GM12891 (cell line): Measurements from ENCODE around the gene DNM3.
"Not testable (repeated sequence)": the region's sequence is repeated elsewhere in the genome, so short reads cannot be mapped to it uniquely, and the experiment has no call there.

Source experiments
- DNase-seq: peaks from one replicate; pipeline ENCODE4 v3.0.0; 2011; ENCODE audit warnings: low spot score; ENCODE audit not compliant: insufficient read length
- FAIRE-seq: peaks from 2 replicates; lab custom pipeline; 2011; peaks lifted over from hg19 to GRCh38; lab: Jason Lieb, UNC
- PAX5 ChIP-seq: IDR thresholded peaks from 2 replicates; pipeline ENCODE4 v1.6.1; 2011; ENCODE audit warnings: low read length, moderate library complexity, mild to moderate bottlenecking; ENCODE audit not compliant: insufficient read depth, severe bottlenecking
- POLR2A ChIP-seq: IDR thresholded peaks from 2 replicates; pipeline ENCODE4 v1.6.1; 2011; ENCODE audit warnings: low read depth, low read length, control low read depth
- POLR2AphosphoS5 ChIP-seq: IDR thresholded peaks from 2 replicates; pipeline ENCODE4 v1.6.1; 2011; ENCODE audit warnings: low read depth, low read length, control low read depth
- POU2F2 ChIP-seq: IDR thresholded peaks from 2 replicates; pipeline ENCODE4 v1.6.1; 2011; ENCODE audit warnings: low read depth, mild to moderate bottlenecking, control low read depth, low read length, moderate library complexity
- SPI1 ChIP-seq: IDR thresholded peaks from 2 replicates; pipeline ENCODE4 v1.6.1; 2011; ENCODE audit warnings: low read depth, low read length, control low read depth
- TAF1 ChIP-seq: IDR thresholded peaks from 2 replicates; pipeline ENCODE4 v1.6.1; 2011; ENCODE audit warnings: low read depth, low read length, control low read depth

The DNM3 gene

DNA sequence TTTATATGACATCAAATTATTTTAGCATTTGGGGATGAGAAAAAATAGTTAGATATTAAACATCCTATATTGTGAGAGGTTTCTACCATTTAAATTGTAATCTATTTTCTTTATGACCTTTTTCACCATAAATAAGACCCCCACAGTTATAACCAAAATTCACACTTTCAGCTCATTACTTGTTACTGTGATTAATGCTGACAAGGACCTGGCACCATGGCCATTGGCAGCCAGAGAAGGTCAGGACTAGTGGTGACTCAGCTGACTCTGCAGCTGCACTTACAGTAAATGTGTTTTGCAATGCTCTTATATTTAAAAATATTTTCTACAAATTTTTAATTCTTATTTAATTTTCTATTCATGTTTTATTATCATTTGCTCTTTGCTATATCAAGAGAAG lies 445.9 kb downstream of the DNM3 start:
- no peak for TF ChIP-seq PAX5
- FAIRE-seq (no peak), DNase-seq (no peak)

- FAIRE-seq (no peak), DNase-seq (no peak)
- no peak for TF ChIP-seq POLR2AphosphoS5
- TF ChIP-seq SPI1, result no peak
- no peak for TF ChIP-seq TAF1
- TF ChIP-seq PAX5, result no peak
- no peak for TF ChIP-seq POLR2A
- no peak for TF ChIP-seq POU2F2
These were observed 447.3 kb downstream of the DNM3 start for GRCh38 chr1:172288581-172288980.

DNA sequence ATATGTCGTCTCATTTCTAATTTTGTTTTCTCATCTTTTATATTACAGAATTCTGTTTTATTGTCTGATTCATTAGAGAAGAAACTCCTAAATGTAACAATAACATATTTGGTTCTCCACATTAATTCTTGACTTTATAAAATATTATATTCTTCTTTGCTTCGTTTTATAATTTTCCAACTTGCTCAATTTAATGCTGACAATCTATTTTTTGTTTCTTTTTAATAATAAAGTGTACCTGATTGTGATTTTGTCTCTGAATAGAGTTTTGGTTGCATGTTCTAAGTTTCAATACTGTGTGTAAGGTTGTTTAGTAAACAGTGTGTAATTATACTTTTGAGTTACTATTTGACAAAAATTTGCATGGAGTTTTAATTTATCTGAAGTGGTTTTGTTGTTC lies 448.1 kb downstream of the DNM3 start:
- FAIRE-seq, result no peak
- no peak for DNase-seq
- TF ChIP-seq POLR2AphosphoS5, result no peak
- TF ChIP-seq PAX5, result no peak
- TF ChIP-seq POLR2A, result no peak

DNA sequence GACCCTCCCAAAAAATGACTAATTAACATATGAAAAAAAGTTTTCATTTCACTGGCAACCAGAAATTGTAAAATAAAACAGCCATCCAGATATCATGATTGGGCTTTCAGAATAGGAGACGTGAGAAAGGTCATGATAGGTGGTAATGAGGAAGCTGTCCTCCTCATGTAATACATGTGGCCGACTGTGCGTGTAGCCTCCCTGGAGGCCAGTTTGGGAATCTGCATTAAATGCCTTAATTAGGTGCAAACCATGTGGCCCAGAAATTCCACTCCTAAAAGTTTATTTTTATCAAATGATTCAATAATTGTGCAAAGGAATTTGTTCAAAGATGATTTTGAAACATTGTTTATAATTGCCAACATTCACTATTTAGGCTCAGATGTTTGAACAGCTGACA lies 451.5 kb downstream of the DNM3 start:
- no peak for TF ChIP-seq TAF1
- TF ChIP-seq POLR2AphosphoS5, result no peak
- FAIRE-seq, result no peak
- DNase-seq, result no peak

DNA sequence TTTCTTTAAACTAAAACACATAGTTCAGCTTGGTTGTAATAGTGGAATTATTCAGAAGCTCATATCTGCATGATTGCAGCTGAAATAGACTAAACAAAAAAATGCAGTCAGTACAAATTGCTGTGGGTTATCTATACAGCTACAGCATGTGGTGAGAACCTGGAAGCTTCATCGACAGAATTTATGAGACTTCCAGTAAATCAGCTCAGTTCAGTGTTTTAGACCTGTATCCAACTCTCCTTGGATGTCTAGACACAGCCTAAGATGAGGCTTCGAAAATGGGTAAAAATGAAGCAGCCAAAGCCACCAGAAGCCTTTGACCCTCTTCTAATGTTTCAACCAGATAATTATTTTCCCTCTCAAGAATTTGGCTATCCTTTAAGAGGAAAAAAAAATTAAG lies 452.1 kb downstream of the DNM3 start:
- TF ChIP-seq POLR2A (no peak), POLR2AphosphoS5 (no peak), TAF1 (no peak), POU2F2 (no peak), SPI1 (no peak), PAX5 (no peak)
- DNase-seq, result no peak
- no peak for FAIRE-seq

GRCh38 chr1:172298141-172298540 lies 456.8 kb downstream of the DNM3 start:
- FAIRE-seq (no peak), DNase-seq (no peak)
- TF ChIP-seq TAF1, result no peak
- TF ChIP-seq POU2F2, result no peak
- no peak for TF ChIP-seq POLR2AphosphoS5
- TF ChIP-seq PAX5, result no peak
- TF ChIP-seq POLR2A, result no peak
- no peak for TF ChIP-seq SPI1

- DNase-seq (no peak), FAIRE-seq (no peak)
- no peak for TF ChIP-seq POLR2A
- TF ChIP-seq PAX5, result no peak
- TF ChIP-seq POLR2AphosphoS5, result no peak
- no peak for TF ChIP-seq POU2F2
- TF ChIP-seq SPI1, result no peak
- no peak for TF ChIP-seq TAF1
These were observed 457.6 kb downstream of the DNM3 start for GRCh38 chr1:172298911-172299310.

GRCh38 chr1:172299515-172299914 lies 458.2 kb downstream of the DNM3 start:
- DNase-seq (no peak), FAIRE-seq (no peak)
- no peak for TF ChIP-seq POU2F2
- no peak for TF ChIP-seq TAF1
- TF ChIP-seq SPI1, result no peak
- no peak for TF ChIP-seq PAX5

GRCh38 chr1:172307508-172307907 lies 466.2 kb downstream of the DNM3 start:
- DNase-seq, FAIRE-seq: not testable (repeated sequence)

DNA sequence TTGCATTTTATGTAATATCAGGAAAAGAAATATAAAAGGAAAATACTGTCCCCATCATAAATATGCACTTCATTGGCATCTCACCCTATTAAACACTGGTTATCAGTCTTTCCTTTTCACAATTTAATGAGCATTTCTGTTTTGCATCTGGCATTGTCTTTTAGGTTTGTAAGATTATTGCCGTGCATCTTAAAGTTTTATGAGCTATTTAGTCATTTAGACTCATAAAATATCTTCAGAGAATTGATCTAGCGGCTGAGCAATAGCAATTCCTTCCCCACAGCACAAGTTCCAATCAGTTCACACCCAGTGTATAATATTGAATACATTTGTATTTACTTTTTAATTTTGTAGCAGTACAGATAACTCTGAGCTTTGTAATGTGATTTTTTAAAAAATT lies 466.8 kb downstream of the DNM3 start:
- DNase-seq (no peak), FAIRE-seq (no peak)
- no peak for TF ChIP-seq SPI1
- TF ChIP-seq POU2F2, result no peak
- TF ChIP-seq POLR2AphosphoS5, result no peak
- no peak for TF ChIP-seq POLR2A
- TF ChIP-seq TAF1, result no peak
- TF ChIP-seq PAX5, result no peak

DNA sequence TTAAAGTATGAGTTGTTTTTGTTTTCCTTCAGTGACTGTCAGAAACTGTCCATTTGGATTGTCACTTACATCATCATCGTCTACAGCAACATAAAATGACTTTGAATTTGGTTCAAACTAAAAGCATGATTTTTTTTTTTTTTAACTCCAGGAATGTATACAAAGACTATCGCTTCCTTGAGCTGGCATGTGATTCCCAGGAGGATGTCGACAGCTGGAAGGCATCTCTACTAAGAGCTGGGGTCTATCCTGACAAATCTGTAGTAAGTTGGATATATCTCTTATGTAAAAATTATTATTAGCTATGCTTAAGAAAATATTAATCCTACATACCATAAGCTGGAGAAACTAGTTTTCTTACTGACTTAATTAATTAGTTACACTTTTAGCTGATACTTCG lies 467.3 kb downstream of the DNM3 start:
- DNase-seq (no peak), FAIRE-seq (no peak)
- no peak for TF ChIP-seq TAF1
- TF ChIP-seq POLR2AphosphoS5, result no peak
- no peak for TF ChIP-seq POLR2A
- no peak for TF ChIP-seq POU2F2
- no peak for TF ChIP-seq PAX5
- no peak for TF ChIP-seq SPI1
